Measurements from ENCODE around the gene FAM229B. TPM values are rescaled to one million over a fixed set of nuclear protein-coding genes. Genes with fewer than 3 reads are reported as not detected.

The FAM229B gene
- total and polyA plus RNA-seq, 2 of the 8 experiments (the other 6 are each of a cell fraction or from before 2014, with no cell fraction given): 10.0 to 10.4 TPM

DNA sequence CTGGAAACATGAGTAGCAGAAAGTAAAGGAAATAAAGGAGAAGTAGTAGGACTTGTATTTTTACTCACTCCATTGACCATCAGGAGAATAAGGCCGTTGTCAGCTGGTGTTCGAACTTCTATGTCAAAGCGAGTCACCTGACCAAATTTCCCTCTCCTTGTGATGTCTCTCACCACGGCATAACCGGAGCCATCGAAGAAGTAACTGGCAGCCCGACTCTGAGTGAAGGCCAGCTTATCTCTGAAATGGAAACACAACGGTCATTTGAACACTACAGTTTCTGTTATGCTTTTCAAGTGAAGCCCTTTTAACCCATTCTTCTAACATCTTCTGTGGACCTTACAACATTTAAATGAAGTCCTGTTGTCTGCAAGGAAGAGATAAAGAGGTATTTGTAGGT lies 51.7 kb downstream of the FAM229B start (continued):
- TF ChIP-seq SAP30 (IDR thresholded peaks at IDR 0.05; ENCODE audit: insufficient read depth, insufficient replicate concordance, low read length) (no peak), SUZ12 (IDR thresholded peaks at IDR 0.05; ENCODE audit: low read length) (no peak)

All from H1 (cell line).